K562 (cell line): Measurements from ENCODE around the gene KCNN3. TPM values are rescaled to one million over a fixed set of nuclear protein-coding genes. Genes with fewer than 3 reads are reported as not detected.

Experiments used
- CREB5 ChIP-seq: fragments of 250-450 bp; sonication (Bioruptor Pico); IDR thresholded peaks from 2 replicates; pipeline ENCODE4 v1.5.0; 2020; ENCODE audit warnings: mild to moderate bottlenecking
- CTBP1 ChIP-seq: fragments of 450-650 bp; IDR thresholded peaks from 2 replicates; pipeline ENCODE4 v1.6.1; 2016; ENCODE audit warnings: borderline replicate concordance
- CTCF ChIP-seq, 3 experiments: IDR thresholded peaks in 2 of 3; conservative IDR thresholded peaks in 1 of 3; 2 replicates each; pipeline ENCODE4 v1.5.1; 2011 to 2012; ENCODE audit warnings: low read length in 3 of 3, mild to moderate bottlenecking in 3 of 3, control low read depth in 2 of 3, improper control_type of control experiment in 1 of 3, inconsistent platforms in 1 of 3, low read depth in 1 of 3, mixed read lengths in 1 of 3, moderate library complexity in 1 of 3; ENCODE audit not compliant: insufficient read depth in 2 of 3
- HIVEP1 ChIP-seq: fragments of 250-450 bp; sonication (Bioruptor Pico); IDR thresholded peaks from 2 replicates; pipeline ENCODE4 v1.4.0; 2020; ENCODE audit warnings: mild to moderate bottlenecking
- KDM5B ChIP-seq: fragments of 200-600 bp; sonication (generic); IDR thresholded peaks from 2 replicates; pipeline ENCODE4 v1.6.1; 2012; ENCODE audit warnings: low read depth, mild to moderate bottlenecking, moderate library complexity, low read length, control low read depth, inconsistent platforms; ENCODE audit not compliant: insufficient replicate concordance
- MCM5 ChIP-seq: fragments of 450-650 bp; IDR thresholded peaks from 2 replicates; pipeline ENCODE4 v1.6.1; 2016; ENCODE audit warnings: low read depth
- MITF ChIP-seq: IDR thresholded peaks from 2 replicates; pipeline ENCODE4 v1.6.1; 2014; ENCODE audit warnings: antibody characterized with exemption
- PML ChIP-seq: IDR thresholded peaks from 2 replicates; pipeline ENCODE4 v1.6.1; 2012; ENCODE audit warnings: low read length, inconsistent platforms
- REST ChIP-seq, 2 experiments: fragments of 450-650 bp; formaldehyde crosslinking in 1 of 2; IDR thresholded peaks; 2 replicates each; pipeline versions ENCODE4 v1.4.0 to v1.6.1; 2014 to 2020; ENCODE audit warnings: mild to moderate bottlenecking in 2 of 2, borderline replicate concordance in 1 of 2, low read depth in 1 of 2
- SP1 ChIP-seq: sonication (generic); formaldehyde crosslinking; IDR thresholded peaks from 2 replicates; pipeline ENCODE4 v1.8.1; 2022; ENCODE audit warnings: mild to moderate bottlenecking, missing genetic modification reagents
- THRAP3 ChIP-seq: fragments of 450-650 bp; IDR thresholded peaks from 2 replicates; pipeline ENCODE4 v1.6.1; 2016; ENCODE audit warnings: mild to moderate bottlenecking, inconsistent platforms, borderline replicate concordance
- ZNF121 ChIP-seq: sonication (generic); formaldehyde crosslinking; conservative IDR thresholded peaks from 2 replicates; pipeline ENCODE4 v1.8.0; 2022; ENCODE audit warnings: missing genetic modification reagents
- ZNF277 ChIP-seq: fragments of 250-450 bp; sonication (Bioruptor Pico); IDR thresholded peaks from 2 replicates; pipeline ENCODE4 v1.8.0; 2022; ENCODE audit warnings: inconsistent platforms, mild to moderate bottlenecking, moderate library complexity, borderline replicate concordance
- polyA plus RNA-seq, 8 experiments: library from polyadenylated mRNA; depleted of rRNA in 4 of 8; stranded (reverse) in 5 of 8; unstranded in 3 of 8; fragments of >200 nt; fragmentation: Nextera tagmentation in 2 of 8; fragmentation: Illumina TruSeq in 1 of 8; extraction: Ambion mirVana in 2 of 8; extraction: Trizol in 1 of 8; gene quantifications; 2 replicates each; pipeline versions ENCODE4 v1.2.1 to v1.2.3, GENCODE V29; 2011 to 2014; ENCODE audit warnings: inconsistent platforms in 1 of 8, missing spikeins in 1 of 8
- total RNA-seq, 7 experiments: library from RNA; depleted of rRNA in 6 of 7; stranded (reverse); fragments of >200 nt in 6 of 7; fragmentation: Illumina TruSeq in 2 of 7; extraction: Trizol in 2 of 7; gene quantifications; 2 replicates each; pipeline versions ENCODE4 v1.2.1 to v1.2.3, GENCODE V29; 2011 to 2021; ENCODE audit warnings: low replicate concordance in 1 of 7

The KCNN3 gene
- total and polyA plus RNA-seq, 9 of the 15 experiments (the other 6 are each of a cell fraction or from before 2014, with no cell fraction given): 0.02 to 0.03 TPM; not detected in 7

GRCh38 chr1:154878371-154879037 is 8.4 kb upstream of the KCNN3 start (continued):
- peak; percentile 94 for TF ChIP-seq REST (IDR thresholded peaks at IDR 0.05; ENCODE audit: borderline replicate concordance)
- no peak for TF ChIP-seq REST (CRISPR knock-in tag; IDR thresholded peaks at IDR 0.05; ENCODE audit: low read depth)
- TF ChIP-seq THRAP3: no peak
- no peak for TF ChIP-seq KDM5B
- no peak for TF ChIP-seq SP1 (CRISPR knock-in tag)
- TF ChIP-seq CTBP1: peak; percentile 77
- no peak for TF ChIP-seq CREB5 (CRISPR knock-in tag)
- no peak for TF ChIP-seq MCM5
- TF ChIP-seq HIVEP1 (CRISPR knock-in tag): no peak
- TF ChIP-seq MITF: no peak
- peak; percentile 91 to 94 (median 94) for TF ChIP-seq CTCF (IDR thresholded peaks at IDR 0.05 in 2 of 3, conservative IDR thresholded peaks at IDR 0.05 in 1 of 3; ENCODE audit: insufficient read depth in 2 of 3, low read depth in 1 of 3, low read length in 3 of 3)
- TF ChIP-seq PML: no peak
- no peak for TF ChIP-seq ZNF121 (CRISPR knock-in tag)
- TF ChIP-seq ZNF277 (CRISPR knock-in tag): no peak
